Measurements from ENCODE around the gene PRDM16.

DNA sequence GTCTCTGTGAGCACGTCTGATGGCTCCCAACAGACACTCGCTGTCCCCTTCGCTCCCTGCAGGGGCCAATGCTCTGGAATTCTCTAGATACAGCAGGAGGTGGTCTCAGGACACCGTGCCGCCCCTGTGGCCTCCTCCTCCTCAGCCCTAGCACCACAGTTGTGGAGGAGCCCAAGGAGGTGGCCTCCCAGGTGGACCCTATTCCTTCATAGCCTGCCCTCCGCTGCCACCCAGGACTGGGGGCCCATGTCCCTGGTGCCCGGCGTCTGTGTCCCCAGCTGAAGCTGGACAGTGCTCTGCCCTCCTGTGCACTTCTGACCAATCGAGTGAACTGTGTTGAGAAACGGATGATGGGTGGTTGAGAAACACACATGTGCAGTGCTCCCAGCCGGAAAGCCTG is 235.7 kb downstream of the PRDM16 start:
- TF ChIP-seq, protein P1, sequence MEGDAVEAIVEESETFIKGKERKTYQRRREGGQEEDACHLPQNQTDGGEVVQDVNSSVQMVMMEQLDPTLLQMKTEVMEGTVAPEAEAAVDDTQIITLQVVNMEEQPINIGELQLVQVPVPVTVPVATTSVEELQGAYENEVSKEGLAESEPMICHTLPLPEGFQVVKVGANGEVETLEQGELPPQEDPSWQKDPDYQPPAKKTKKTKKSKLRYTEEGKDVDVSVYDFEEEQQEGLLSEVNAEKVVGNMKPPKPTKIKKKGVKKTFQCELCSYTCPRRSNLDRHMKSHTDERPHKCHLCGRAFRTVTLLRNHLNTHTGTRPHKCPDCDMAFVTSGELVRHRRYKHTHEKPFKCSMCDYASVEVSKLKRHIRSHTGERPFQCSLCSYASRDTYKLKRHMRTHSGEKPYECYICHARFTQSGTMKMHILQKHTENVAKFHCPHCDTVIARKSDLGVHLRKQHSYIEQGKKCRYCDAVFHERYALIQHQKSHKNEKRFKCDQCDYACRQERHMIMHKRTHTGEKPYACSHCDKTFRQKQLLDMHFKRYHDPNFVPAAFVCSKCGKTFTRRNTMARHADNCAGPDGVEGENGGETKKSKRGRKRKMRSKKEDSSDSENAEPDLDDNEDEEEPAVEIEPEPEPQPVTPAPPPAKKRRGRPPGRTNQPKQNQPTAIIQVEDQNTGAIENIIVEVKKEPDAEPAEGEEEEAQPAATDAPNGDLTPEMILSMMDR (IDR thresholded peaks at IDR 0.05; ENCODE audit: control extremely low read depth in 1 of 3, insufficient read depth in 1 of 3, low read depth in 1 of 3, low read length in 3 of 3) = no peak
- TF ChIP-seq RFX5 (IDR thresholded peaks at IDR 0.05; ENCODE audit: borderline replicate concordance, low read depth, low read length) (no peak), MAFK (IDR thresholded peaks at IDR 0.05; ENCODE audit: low read depth, low read length) (no peak), CREB1 (IDR thresholded peaks at IDR 0.05) (no peak), RAD21 (IDR thresholded peaks at IDR 0.05 in 1 of 2, conservative IDR thresholded peaks at IDR 0.05 in 1 of 2; ENCODE audit: low read depth in 2 of 2, low read length in 2 of 2) (no peak), YY1 (IDR thresholded peaks at IDR 0.05; ENCODE audit: low read depth, low read length) (no peak)

All from H1 (cell line).